ENCODE data around the gene FXYD5. TPM values are rescaled to one million over a fixed set of nuclear protein-coding genes. Genes with fewer than 3 reads are reported as not detected.
"Not testable (repeated sequence)": the region's sequence is repeated elsewhere in the genome, so short reads cannot be mapped to it uniquely, and the experiment has no call there.

The FXYD5 gene
- total RNA-seq, 4 donors from 2014 or later: 6.0 to 67.7 (median 22.2) TPM

- no peaks in the 10 kb centered on the region for H3K36me3 ChIP-seq
- no peak overlapping the region for H3K4me3 ChIP-seq
- H3K27me3 ChIP-seq: peaks cover 0 to 11% of the 10 kb centered on the region in 2 donors
- H3K9me3 ChIP-seq: no peaks in the 10 kb centered on the region
- no peak for DNase-seq
- H3K4me1 ChIP-seq: peaks cover 0 to 25% (median 4%) of the 10 kb centered on the region in 4 donors
- no peak overlapping the region for H3K27ac ChIP-seq
- TF ChIP-seq POLR2A (IDR thresholded peaks at IDR 0.05): no peak
- TF ChIP-seq, protein P1, sequence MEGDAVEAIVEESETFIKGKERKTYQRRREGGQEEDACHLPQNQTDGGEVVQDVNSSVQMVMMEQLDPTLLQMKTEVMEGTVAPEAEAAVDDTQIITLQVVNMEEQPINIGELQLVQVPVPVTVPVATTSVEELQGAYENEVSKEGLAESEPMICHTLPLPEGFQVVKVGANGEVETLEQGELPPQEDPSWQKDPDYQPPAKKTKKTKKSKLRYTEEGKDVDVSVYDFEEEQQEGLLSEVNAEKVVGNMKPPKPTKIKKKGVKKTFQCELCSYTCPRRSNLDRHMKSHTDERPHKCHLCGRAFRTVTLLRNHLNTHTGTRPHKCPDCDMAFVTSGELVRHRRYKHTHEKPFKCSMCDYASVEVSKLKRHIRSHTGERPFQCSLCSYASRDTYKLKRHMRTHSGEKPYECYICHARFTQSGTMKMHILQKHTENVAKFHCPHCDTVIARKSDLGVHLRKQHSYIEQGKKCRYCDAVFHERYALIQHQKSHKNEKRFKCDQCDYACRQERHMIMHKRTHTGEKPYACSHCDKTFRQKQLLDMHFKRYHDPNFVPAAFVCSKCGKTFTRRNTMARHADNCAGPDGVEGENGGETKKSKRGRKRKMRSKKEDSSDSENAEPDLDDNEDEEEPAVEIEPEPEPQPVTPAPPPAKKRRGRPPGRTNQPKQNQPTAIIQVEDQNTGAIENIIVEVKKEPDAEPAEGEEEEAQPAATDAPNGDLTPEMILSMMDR (IDR thresholded peaks at IDR 0.05): no peak
Measured at GRCh38 chr19:35151273-35152065, 3.1 kb upstream of the FXYD5 start.

DNA sequence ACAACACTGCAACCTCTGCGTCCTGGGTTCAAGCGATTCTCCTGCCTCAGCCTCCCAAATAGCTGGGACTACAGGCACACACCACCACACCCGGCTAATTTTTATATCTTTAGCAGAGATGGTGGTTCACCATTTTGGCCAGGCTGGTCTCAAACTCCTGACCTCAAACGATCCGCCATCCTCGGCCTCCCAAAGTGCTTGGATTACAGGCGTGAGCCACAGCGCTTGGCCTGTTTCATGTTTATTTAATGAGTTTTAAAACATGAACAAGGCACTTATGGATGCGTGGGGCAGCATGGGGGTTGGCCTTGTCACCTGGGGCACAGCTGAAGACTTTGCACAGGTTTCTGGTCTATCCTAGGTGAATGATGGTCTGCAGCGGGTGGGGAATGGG lies 1.4 kb upstream of the FXYD5 start:
- Histone ChIP-seq H3K27me3 (peaks cover 0 to 11% of the 10 kb centered on the region in 2 donors), H3K4me1 (peaks cover 0 to 25% (median 4%) of the 10 kb centered on the region in 4 donors)
- not testable (repeated sequence) for DNase-seq, H3K9me3 ChIP-seq, H3K36me3 ChIP-seq, H3K27ac ChIP-seq, H3K4me3 ChIP-seq

DNA sequence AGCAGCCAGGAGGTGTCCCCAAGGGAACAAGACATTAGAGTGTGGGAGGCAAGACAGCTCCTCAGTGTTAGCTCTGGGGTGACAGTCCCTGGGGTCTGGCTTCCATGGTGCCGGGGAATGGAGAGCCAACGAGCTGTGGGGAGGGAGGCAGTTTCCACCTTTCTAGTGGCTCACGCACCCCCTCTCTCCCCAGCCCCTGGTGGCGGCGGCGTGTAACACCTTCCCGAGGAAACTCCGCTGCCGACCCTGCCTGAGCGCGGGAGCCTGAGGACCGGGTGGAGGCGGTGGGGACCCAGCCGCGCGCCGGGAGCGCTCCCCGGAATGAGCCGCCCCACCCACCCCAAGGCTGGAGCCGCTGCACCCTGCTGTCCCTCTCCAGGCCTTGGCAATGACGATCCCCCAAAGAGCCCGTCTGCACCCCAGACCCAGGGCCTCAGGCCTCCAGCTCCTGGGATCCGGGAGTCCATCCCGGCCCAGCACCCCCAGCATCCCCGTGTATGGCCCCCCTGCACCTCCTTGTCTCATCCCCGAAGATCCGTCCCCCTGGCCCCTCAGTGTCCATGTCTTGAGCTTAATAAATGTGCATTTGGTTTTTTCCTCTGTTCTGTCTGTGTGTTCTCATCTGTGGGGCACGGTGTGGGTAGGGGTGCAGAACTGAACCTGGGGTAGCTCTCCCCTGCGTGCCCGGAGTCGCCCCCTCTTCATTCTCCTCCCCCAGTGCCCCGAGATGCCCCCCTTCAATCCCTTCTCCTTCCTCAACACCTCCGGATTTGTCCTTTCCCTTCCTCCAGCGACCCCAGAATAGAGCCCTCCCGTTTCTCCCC lies 622 bp upstream of the FXYD5 start:
- Histone ChIP-seq H3K36me3 (no peaks in the 10 kb centered on the region), H3K27ac (peak overlapping the region; percentile 77 to 93 (median 89)), H3K4me1 (peaks cover 0 to 25% (median 4%) of the 10 kb centered on the region in 4 donors), H3K9me3 (no peaks in the 10 kb centered on the region), H3K27me3 (peaks cover 0 to 11% of the 10 kb centered on the region in 2 donors), H3K4me3 (peak overlapping the region; percentile 66 to 84 (median 70))
- DNase-seq: peak in 2 of 3 donors; percentile 73 to 79
- TF ChIP-seq POLR2A (IDR thresholded peaks at IDR 0.05): no peak
- TF ChIP-seq, protein P1 (IDR thresholded peaks at IDR 0.05): peak; percentile 34 to 80 (median 50)

DNA sequence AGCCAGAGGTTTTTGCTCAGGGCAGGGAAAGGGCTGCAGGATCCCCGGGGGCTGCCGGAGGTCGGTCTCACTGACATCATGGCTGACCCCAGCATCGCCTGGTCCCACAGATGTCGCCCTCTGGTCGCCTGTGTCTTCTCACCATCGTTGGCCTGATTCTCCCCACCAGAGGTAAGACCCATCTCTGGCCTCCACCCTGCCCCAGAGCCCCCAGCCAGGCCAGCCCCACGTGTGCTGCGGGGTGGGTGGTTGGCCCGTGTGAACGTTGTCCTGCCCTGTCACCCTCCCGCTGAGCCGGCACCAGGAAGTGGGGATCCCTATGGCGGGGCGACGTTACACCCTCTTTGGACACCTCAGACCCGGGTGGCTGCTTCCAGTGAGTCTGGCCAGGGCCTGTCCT lies 906 bp downstream of the FXYD5 start:
- Histone ChIP-seq H3K27me3 (peaks cover 0 to 11% of the 10 kb centered on the region in 2 donors), H3K4me1 (peaks cover 0 to 25% (median 4%) of the 10 kb centered on the region in 4 donors), H3K36me3 (no peaks in the 10 kb centered on the region), H3K9me3 (no peaks in the 10 kb centered on the region), H3K27ac (peak overlapping the region; percentile 77 to 93 (median 89)), H3K4me3 (peak overlapping the region; percentile 66 to 84 (median 70))
- TF ChIP-seq POLR2A (IDR thresholded peaks at IDR 0.05): no peak
- TF ChIP-seq, protein P1 (IDR thresholded peaks at IDR 0.05): no peak
- peak in 1 of 3 donors; percentile 45 for DNase-seq

- peak overlapping the region; percentile 66 to 84 (median 70) for H3K4me3 ChIP-seq
- peak overlapping the region in 1 of 4 donors; percentile 93 for H3K27ac ChIP-seq
- peaks cover 0 to 25% (median 4%) of the 10 kb centered on the region in 4 donors for H3K4me1 ChIP-seq
- H3K9me3 ChIP-seq: no peaks in the 10 kb centered on the region
- peaks cover 0 to 3% (median 0%) of the 10 kb centered on the region in 3 donors for H3K36me3 ChIP-seq
- no peak for DNase-seq
- TF ChIP-seq POLR2A (IDR thresholded peaks at IDR 0.05): no peak
- TF ChIP-seq, protein P1 (IDR thresholded peaks at IDR 0.05): no peak
- peaks cover 0 to 11% of the 10 kb centered on the region in 2 donors for H3K27me3 ChIP-seq
Measured at GRCh38 chr19:35155981-35156672, 1.6 kb downstream of the FXYD5 start.

Measured in Peyer's patch (tissue), 4 donors.